GM19023 (cell line): ENCODE data around the gene ANKS1A.

Experiments
- ATAC-seq: cut with Tn5 transposase; IDR thresholded peaks from one replicate; pipeline ENCODE4 v1.9.1; 2021; ENCODE audit warnings: mild to moderate bottlenecking, moderate library complexity; ENCODE audit not compliant: unreplicated experiment

ANKS1A gene

GRCh38 chr6:35017411-35018181 is 128.5 kb downstream of the ANKS1A start:
- ATAC-seq = no peak

GRCh38 chr6:35018182-35018519 is 129.1 kb downstream of the ANKS1A start:
- ATAC-seq = no peak

- ATAC-seq = no peak
These were observed 129.7 kb downstream of the ANKS1A start for GRCh38 chr6:35018746-35019145.

- no peak for ATAC-seq
These were observed 130.1 kb downstream of the ANKS1A start for GRCh38 chr6:35019171-35019570.

- ATAC-seq = no peak
These were observed 130.8 kb downstream of the ANKS1A start for GRCh38 chr6:35019831-35020230.

GRCh38 chr6:35021004-35021403 is 131.9 kb downstream of the ANKS1A start:
- no peak for ATAC-seq

- no peak for ATAC-seq
These were observed 134.3 kb downstream of the ANKS1A start for GRCh38 chr6:35023091-35024000.

- ATAC-seq = no peak
These were observed 135.5 kb downstream of the ANKS1A start for GRCh38 chr6:35024551-35025054.

- no peak for ATAC-seq
These were observed 136.5 kb downstream of the ANKS1A start for GRCh38 chr6:35025232-35026188.

GRCh38 chr6:35026434-35027222 is 137.6 kb downstream of the ANKS1A start:
- no peak for ATAC-seq

GRCh38 chr6:35027807-35028206 is 138.8 kb downstream of the ANKS1A start:
- ATAC-seq = no peak

GRCh38 chr6:35028781-35029769 is 140.0 kb downstream of the ANKS1A start:
- no peak for ATAC-seq

GRCh38 chr6:35030099-35030498 is 141.0 kb downstream of the ANKS1A start:
- no peak for ATAC-seq

- no peak for ATAC-seq
These were observed 142.8 kb downstream of the ANKS1A start for GRCh38 chr6:35031611-35032529.

- no peak for ATAC-seq
These were observed 144.6 kb downstream of the ANKS1A start for GRCh38 chr6:35033683-35034082.

GRCh38 chr6:35034411-35035191 is 145.5 kb downstream of the ANKS1A start:
- no peak for ATAC-seq

- ATAC-seq = no peak
These were observed 146.5 kb downstream of the ANKS1A start for GRCh38 chr6:35035481-35036030.
